Mesenchymal stem cell (in vitro differentiated cells and primary cell): Measurements from ENCODE around the gene DOK7.
A peak's percentile ranks its signal among the peaks of the same experiment; 100 is the strongest.

Source experiments
- DNase-seq: peaks from one replicate; pipeline ENCODE4 v3.0.0-alpha.2; 2013
- H2AFZ ChIP-seq: one replicate; pipeline ENCODE4 v1.6.1; 2013; ENCODE audit warnings: low read depth, mild to moderate bottlenecking, control low read depth, inconsistent platforms, low read length, moderate library complexity
- H2AK5ac ChIP-seq: 2 replicates; pipeline ENCODE4 v1.6.1; 2013; ENCODE audit warnings: low read length, moderate library complexity, mild to moderate bottlenecking, inconsistent platforms; ENCODE audit not compliant: severe bottlenecking
- H2BK120ac ChIP-seq: one replicate; pipeline ENCODE4 v1.6.1; 2013; ENCODE audit warnings: low read depth, mild to moderate bottlenecking, inconsistent platforms, low read length, moderate library complexity
- H2BK12ac ChIP-seq, 2 experiments: one replicate each; pipeline ENCODE4 v1.6.1; 2013; ENCODE audit warnings: inconsistent platforms in 2 of 2, low read length in 2 of 2, mild to moderate bottlenecking in 2 of 2, moderate library complexity in 2 of 2, control low read depth in 1 of 2
- H2BK15ac ChIP-seq: one replicate; pipeline ENCODE4 v1.6.1; 2013; ENCODE audit warnings: mild to moderate bottlenecking, low read depth, inconsistent platforms; ENCODE audit not compliant: poor library complexity, severe bottlenecking
- H2BK5ac ChIP-seq: 2 replicates; pipeline ENCODE4 v1.6.1; 2013; ENCODE audit warnings: low read depth, mild to moderate bottlenecking, low read length, control low read depth, inconsistent platforms; ENCODE audit not compliant: poor library complexity, severe bottlenecking
- H3K14ac ChIP-seq, 2 experiments: one replicate each; pipeline ENCODE4 v1.6.1; 2013; ENCODE audit warnings: inconsistent platforms in 2 of 2, low read length in 2 of 2, control low read depth in 1 of 2, mild to moderate bottlenecking in 1 of 2, moderate library complexity in 1 of 2
- H3K18ac ChIP-seq, 2 experiments: one replicate each; pipeline ENCODE4 v1.6.1; 2013; ENCODE audit warnings: inconsistent platforms in 2 of 2, low read length in 2 of 2, control low read depth in 1 of 2, low read depth in 1 of 2, mild to moderate bottlenecking in 1 of 2
- H3K23ac ChIP-seq, 2 experiments: one replicate each; pipeline ENCODE4 v1.6.1; 2013; ENCODE audit warnings: inconsistent platforms in 2 of 2, low read length in 2 of 2, mild to moderate bottlenecking in 2 of 2, moderate library complexity in 2 of 2, control low read depth in 1 of 2
- H3K27ac ChIP-seq: 2 replicates; pipeline ENCODE4 v1.5.1; 2013; ENCODE audit warnings: mild to moderate bottlenecking, moderate library complexity, low read length, control low read depth, inconsistent platforms; ENCODE audit not compliant: poor library complexity, severe bottlenecking
- H3K27me3 ChIP-seq, 2 experiments: 2 replicates each; pipeline versions ENCODE4 v1.6.1 to v1.7.0; 2013; ENCODE audit warnings: low read length in 2 of 2, mild to moderate bottlenecking in 2 of 2, moderate library complexity in 2 of 2, control low read depth in 1 of 2, inconsistent platforms in 1 of 2; ENCODE audit not compliant: control insufficient read depth in 1 of 2, insufficient read depth in 1 of 2
- H3K36me3 ChIP-seq, 2 experiments: 2 replicates each; pipeline versions ENCODE4 v1.6.1 to v1.7.0; 2013; ENCODE audit warnings: low read length in 2 of 2, control low read depth in 1 of 2, inconsistent platforms in 1 of 2, low read depth in 1 of 2, mild to moderate bottlenecking in 1 of 2; ENCODE audit not compliant: insufficient read depth in 2 of 2, control insufficient read depth in 1 of 2
- H3K4ac ChIP-seq, 2 experiments: one replicate each; pipeline ENCODE4 v1.6.1; 2013; ENCODE audit warnings: inconsistent platforms in 2 of 2, low read length in 2 of 2, mild to moderate bottlenecking in 2 of 2, moderate library complexity in 2 of 2, control low read depth in 1 of 2, low read depth in 1 of 2
- H3K4me1 ChIP-seq: 2 replicates; pipeline ENCODE4 v1.6.1; 2013; ENCODE audit warnings: low read depth, low read length, control low read depth; ENCODE audit not compliant: control insufficient read depth, insufficient read depth
- H3K4me2 ChIP-seq: 2 replicates; pipeline ENCODE4 v1.6.1; 2013; ENCODE audit warnings: low read length, mild to moderate bottlenecking, inconsistent platforms; ENCODE audit not compliant: poor library complexity, severe bottlenecking
- H3K4me3 ChIP-seq, 2 experiments: 2 replicates each; pipeline versions ENCODE4 v1.5.1 to v1.7.0; 2013; ENCODE audit warnings: low read length in 2 of 2, mild to moderate bottlenecking in 2 of 2, control low read depth in 1 of 2, low read depth in 1 of 2; ENCODE audit not compliant: insufficient read depth in 1 of 2
- H3K79me1 ChIP-seq: replicated peaks from 2 replicates; pipeline ENCODE4 v1.6.1; 2013; ENCODE audit warnings: mild to moderate bottlenecking, control low read depth, low read length, inconsistent platforms; ENCODE audit not compliant: poor library complexity, severe bottlenecking
- H3K9ac ChIP-seq: 2 replicates; pipeline ENCODE4 v1.7.0; 2013; ENCODE audit warnings: mild to moderate bottlenecking, low read length, moderate library complexity
- H3K9me3 ChIP-seq: 2 replicates; pipeline ENCODE4 v1.7.0; 2013; ENCODE audit warnings: mild to moderate bottlenecking, low read length; ENCODE audit not compliant: control insufficient read depth
- H4K8ac ChIP-seq: one replicate; pipeline ENCODE4 v1.6.1; 2013; ENCODE audit warnings: inconsistent platforms, mild to moderate bottlenecking, low read length, moderate library complexity
- H4K91ac ChIP-seq: one replicate; pipeline ENCODE4 v1.6.1; 2013; ENCODE audit warnings: mild to moderate bottlenecking, low read length, inconsistent platforms
- WGBS: methylation state at CpG from one replicate; pipeline ENCODE4 v1.1.7; 2013; ENCODE audit warnings: mixed read lengths; 5-methylcytosine and 5-hydroxymethylcytosine counted together

DOK7 gene

GRCh38 chr4:3442959-3443749 is 20.0 kb upstream of the DOK7 start:
- H3K9me3 ChIP-seq = no peaks in the 10 kb centered on the region
- H2BK5ac ChIP-seq = no peak overlapping the region
- peaks cover 0 to 7% of the 10 kb centered on the region in 2 experiments for H3K27me3 ChIP-seq
- peak overlapping the region; percentile 79 for H2BK15ac ChIP-seq
- no peak overlapping the region for H3K27ac ChIP-seq
- WGBS = 51% methylated on average over 36 of the region's 36 CpGs
- H3K4me1 ChIP-seq = peaks cover 33% of the 10 kb centered on the region
- no peak overlapping the region for H3K4ac ChIP-seq
- no peak overlapping the region for H2BK120ac ChIP-seq
- no peak overlapping the region for H2AFZ ChIP-seq
- H3K4me2 ChIP-seq = no peak overlapping the region
- peak; percentile 32 for DNase-seq
- H4K8ac ChIP-seq = no peak overlapping the region
- H3K18ac ChIP-seq = no peak overlapping the region
- peaks cover 0 to 3% of the 10 kb centered on the region in 2 experiments for H3K36me3 ChIP-seq
- no peak overlapping the region for H2AK5ac ChIP-seq
- H3K4me3 ChIP-seq = no peak overlapping the region
- no peaks in the 10 kb centered on the region for H3K79me1 ChIP-seq
- no peak overlapping the region for H3K14ac ChIP-seq
- no peak overlapping the region for H2BK12ac ChIP-seq
- H4K91ac ChIP-seq = no peak overlapping the region
- H3K23ac ChIP-seq = no peak overlapping the region
- no peak overlapping the region for H3K9ac ChIP-seq

DNA sequence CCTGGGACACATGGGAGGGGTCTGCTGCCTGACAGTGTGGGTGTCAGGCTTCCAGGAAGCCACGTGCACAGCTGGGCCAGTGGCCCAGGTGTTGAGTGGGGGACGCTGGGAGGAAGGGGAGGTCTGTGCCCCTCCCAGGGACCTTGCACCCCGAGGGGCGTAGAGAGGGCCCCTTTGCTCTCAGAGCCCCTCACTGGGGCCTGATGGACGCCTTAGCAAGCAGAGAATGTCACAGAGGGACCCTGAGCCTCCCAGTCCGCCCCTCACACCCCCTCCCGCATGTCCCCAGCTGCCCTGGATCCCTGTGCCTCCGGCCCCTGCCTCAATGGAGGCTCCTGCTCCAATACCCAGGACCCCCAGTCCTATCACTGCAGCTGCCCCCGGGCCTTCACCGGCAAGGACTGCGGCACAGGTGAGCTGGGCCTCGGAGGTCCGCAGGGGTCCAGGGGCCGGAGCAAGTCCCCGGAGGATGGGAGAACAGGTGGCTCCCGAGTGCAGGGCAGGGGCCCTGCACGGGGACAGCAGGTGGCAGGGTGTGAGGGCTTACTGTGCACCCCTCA is 19.3 kb upstream of the DOK7 start:
- Histone ChIP-seq H3K9ac (no peak overlapping the region), H3K9me3 (no peaks in the 10 kb centered on the region), H3K36me3 (peaks cover 0 to 3% of the 10 kb centered on the region in 2 experiments), H2BK120ac (no peak overlapping the region), H3K4me3 (no peak overlapping the region), H2BK12ac (no peak overlapping the region), H3K79me1 (no peaks in the 10 kb centered on the region), H3K23ac (no peak overlapping the region), H3K27ac (no peak overlapping the region), H3K27me3 (peaks cover 0 to 10% of the 10 kb centered on the region in 2 experiments), H3K4me1 (peaks cover 33% of the 10 kb centered on the region), H2AK5ac (no peak overlapping the region), H2AFZ (no peak overlapping the region), H2BK15ac (no peak overlapping the region), H2BK5ac (no peak overlapping the region), H3K14ac (no peak overlapping the region), H3K18ac (no peak overlapping the region), H3K4me2 (no peak overlapping the region), H4K8ac (no peak overlapping the region), H3K4ac (no peak overlapping the region), H4K91ac (no peak overlapping the region)
- WGBS = 75% methylated on average over 17 of the region's 17 CpGs
- DNase-seq = no peak

GRCh38 chr4:3444351-3445110 is 18.6 kb upstream of the DOK7 start:
- no peak overlapping the region for H2BK15ac ChIP-seq
- H3K4me2 ChIP-seq = no peak overlapping the region
- H4K91ac ChIP-seq = no peak overlapping the region
- H3K27me3 ChIP-seq = peaks cover 0 to 11% of the 10 kb centered on the region in 2 experiments
- no peak overlapping the region for H2AK5ac ChIP-seq
- no peak overlapping the region for H3K4me3 ChIP-seq
- H2BK12ac ChIP-seq = no peak overlapping the region
- H3K14ac ChIP-seq = no peak overlapping the region
- no peak overlapping the region for H2AFZ ChIP-seq
- peaks cover 33% of the 10 kb centered on the region for H3K4me1 ChIP-seq
- no peaks in the 10 kb centered on the region for H3K9me3 ChIP-seq
- H3K36me3 ChIP-seq = peaks cover 0 to 3% of the 10 kb centered on the region in 2 experiments
- DNase-seq = no peak
- H4K8ac ChIP-seq = no peak overlapping the region
- H3K4ac ChIP-seq = no peak overlapping the region
- H2BK5ac ChIP-seq = no peak overlapping the region
- H3K23ac ChIP-seq = no peak overlapping the region
- H2BK120ac ChIP-seq = no peak overlapping the region
- no peak overlapping the region for H3K9ac ChIP-seq
- no peaks in the 10 kb centered on the region for H3K79me1 ChIP-seq
- H3K18ac ChIP-seq = no peak overlapping the region
- no peak overlapping the region for H3K27ac ChIP-seq
- WGBS = 93% methylated on average over 54 of the region's 56 CpGs
